GM21381 (cell line): Measurements from ENCODE around the gene COL4A2.
"Not testable (repeated sequence)": the region's sequence is repeated elsewhere in the genome, so short reads cannot be mapped to it uniquely, and the experiment has no call there.

Experiments
- ATAC-seq: cut with Tn5 transposase; IDR thresholded peaks from one replicate; pipeline ENCODE4 v1.9.1; 2021; ENCODE audit warnings: mild to moderate bottlenecking, moderate library complexity; ENCODE audit not compliant: unreplicated experiment

COL4A2 gene

DNA sequence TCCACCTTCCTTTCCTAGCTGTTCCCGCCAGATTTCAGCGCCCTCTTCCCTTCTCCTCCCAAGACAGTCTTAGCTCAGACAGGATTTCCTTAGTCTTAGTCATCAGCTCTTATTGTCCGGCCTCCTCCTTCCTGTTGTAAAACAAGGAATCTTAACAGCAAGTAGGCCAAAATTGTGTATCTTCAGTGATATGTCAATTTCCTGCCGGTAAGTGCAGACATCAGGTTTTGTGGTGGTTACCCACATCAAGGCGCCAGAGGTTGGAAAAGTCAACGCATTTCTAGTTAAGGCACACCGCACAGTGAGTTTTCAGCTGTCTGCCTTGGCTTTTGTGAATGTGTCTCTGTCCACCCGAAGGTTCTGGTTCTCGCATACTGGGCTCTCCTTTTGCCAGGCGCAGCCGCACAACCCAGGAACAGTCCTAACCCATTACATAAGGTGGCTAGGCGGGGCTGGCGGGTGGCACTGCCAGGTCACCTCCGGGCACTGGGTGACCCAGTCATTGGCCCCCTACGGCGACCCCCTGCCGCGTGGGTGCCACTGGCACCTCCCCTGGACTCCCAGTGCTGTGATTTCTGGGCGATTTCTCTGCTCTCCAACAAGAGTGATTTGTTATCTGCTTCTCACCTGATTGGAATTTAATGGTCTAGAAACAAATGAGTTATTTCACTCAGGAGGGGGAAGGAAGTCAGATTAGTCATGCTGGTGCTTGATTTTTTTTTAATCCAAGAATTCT, 12.9 kb downstream of the COL4A2 start:
- ATAC-seq: no peak

DNA sequence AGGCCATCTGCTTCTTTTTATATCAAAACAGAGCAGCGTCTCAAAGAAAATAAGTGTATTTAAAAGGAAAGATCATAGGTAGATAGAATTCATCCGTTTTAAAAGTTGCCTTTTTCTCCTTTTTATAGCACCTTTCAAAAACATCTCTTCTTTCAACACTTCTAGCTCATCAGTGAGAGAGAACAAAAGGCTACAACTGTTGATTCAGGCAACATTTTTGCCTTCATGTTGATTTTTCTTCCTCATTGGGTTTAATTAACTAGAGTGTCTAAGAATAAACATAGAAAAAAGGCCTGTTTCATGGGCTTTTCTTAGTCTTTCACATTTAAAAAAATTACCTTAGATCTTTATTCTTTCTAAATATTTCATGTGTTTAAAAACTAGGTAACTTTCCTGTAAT, 13.6 kb downstream of the COL4A2 start:
- no peak for ATAC-seq

DNA sequence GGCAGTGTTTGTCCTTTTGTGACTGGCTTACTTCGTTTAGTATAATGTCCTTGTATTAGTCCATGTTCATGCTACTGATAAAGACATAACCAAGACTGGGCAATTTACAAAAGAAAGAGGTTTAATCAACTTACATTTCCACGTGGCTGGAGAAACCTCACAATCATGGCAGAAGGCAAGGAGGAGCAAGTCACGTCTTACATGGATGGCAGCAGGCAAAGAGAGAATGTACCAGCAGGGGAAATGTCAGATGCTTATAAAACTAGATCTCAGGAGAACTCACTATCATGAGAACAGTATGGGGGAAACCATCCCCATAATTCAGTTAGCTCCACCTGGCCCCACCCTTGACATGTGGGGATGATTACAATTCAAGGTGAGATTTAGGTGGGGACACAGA, 14.5 kb downstream of the COL4A2 start:
- not testable (repeated sequence) for ATAC-seq

DNA sequence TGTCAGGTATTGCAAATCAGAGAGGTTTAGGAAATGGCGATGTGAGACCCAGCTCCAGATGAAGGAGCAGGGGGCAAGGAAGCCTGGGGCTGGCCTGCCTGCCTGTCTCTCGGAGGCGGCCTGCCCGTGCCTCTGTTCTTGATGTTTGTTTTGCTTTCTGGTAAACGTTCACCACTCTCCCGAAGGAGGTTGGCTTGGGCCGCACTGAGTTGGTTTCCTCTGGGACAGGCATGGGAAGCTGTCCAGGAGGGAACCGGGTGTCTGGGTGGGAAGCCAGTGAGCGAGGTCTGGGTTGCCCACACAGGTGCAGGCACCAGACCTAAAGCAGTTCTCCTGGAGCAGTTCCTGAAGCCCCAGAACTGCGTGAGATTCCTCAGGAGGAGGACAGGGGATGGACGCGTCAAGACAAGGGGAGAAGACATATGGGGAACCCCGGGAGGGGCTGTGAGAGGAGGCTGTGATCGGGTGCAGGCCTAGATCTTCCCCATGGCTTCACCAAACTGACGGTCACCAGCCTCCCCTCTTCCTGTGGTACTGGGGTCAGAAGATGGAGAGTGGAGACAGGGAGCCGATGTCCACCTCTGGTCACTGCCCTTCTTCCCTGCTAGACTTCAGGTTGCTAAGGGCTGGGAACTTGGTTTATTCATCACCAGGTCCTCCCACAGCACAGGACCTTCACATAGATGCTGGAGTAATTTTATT, 15.2 kb downstream of the COL4A2 start:
- ATAC-seq: no peak

DNA sequence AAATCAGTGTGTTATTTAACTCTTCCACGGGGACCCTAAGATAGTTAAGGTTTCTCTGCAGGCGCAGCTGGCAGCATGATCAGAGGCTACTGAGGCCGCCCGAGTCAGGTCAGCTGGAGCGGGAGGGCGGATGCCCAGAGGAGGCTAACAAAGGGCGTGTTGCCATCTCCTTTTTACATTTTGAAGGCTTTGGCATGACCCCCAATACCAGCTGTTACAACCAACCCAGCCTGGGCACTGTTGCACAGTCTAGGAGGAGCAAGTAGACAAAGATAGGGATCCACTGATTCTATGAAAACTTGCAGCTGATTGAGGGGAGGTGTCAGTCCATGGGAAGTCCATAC, 15.7 kb downstream of the COL4A2 start:
- no peak for ATAC-seq

DNA sequence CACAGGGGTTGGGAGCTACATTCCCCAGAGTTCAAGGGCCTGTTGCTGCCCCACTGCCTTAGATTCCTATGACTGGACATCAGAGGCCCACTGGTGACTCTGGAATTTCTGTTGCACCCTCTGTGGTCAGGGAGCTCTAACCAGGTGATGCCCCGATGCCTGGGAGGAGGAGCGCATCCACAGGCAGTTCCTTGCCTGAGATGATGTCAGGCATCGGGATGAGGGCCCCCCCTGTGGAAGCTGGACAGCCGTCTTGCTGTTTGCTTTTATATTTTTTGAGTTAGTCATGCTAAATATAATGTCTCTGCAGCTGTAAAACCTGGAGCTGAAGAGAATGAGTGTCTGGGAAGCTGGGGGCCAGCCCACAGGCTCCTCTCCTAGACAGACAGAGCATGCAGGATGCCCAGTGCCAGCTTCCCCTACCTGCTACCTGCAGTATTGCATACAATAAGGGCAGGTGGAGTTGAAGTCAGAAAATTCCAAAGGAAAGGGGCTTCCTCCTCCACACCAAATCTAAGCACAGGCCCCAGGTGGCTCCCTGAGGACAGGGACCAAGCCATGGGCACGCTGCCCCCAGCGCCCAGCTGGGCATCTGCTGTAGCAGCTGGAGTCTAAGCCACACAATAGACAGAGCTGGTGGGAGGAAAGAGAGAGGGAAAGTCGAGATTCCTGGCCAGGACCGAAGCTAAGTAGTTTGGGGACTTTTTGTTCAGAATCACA, 16.2 kb downstream of the COL4A2 start:
- ATAC-seq: no peak

DNA sequence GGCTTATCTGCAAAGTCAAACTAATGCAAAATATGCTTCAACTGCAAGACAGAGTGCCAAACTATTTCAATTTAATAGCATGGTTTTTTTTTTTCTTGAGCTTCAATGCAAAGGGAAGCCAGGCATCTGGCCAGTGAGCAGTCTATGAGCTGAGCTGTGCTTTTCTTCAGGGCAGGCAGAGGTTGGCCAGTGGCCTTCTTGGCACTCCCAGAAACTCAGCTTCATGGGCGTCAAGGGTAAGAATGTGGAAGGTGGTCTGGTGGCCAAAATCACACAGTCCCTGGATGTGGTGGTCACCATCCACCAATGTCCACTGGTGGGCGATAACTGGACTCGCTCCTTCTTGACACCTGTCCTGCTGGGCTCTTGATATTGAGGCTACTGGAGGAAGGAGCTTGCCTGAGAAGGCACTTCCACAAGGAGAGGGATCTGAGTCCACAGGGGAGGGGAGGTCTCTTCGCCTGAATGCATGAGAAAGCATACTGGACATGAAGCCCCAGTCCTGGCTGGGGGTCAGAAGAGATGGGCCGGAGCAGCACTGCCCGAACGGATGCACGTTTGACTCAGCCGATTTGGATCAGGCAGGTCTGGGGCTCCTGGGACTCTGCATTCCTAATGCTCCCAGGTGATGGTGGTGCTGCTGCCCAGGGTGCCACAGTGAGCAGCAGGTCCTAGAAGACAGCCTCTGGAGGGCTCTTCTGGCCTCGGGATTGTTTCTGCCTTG, 17.1 kb downstream of the COL4A2 start:
- no peak for ATAC-seq

DNA sequence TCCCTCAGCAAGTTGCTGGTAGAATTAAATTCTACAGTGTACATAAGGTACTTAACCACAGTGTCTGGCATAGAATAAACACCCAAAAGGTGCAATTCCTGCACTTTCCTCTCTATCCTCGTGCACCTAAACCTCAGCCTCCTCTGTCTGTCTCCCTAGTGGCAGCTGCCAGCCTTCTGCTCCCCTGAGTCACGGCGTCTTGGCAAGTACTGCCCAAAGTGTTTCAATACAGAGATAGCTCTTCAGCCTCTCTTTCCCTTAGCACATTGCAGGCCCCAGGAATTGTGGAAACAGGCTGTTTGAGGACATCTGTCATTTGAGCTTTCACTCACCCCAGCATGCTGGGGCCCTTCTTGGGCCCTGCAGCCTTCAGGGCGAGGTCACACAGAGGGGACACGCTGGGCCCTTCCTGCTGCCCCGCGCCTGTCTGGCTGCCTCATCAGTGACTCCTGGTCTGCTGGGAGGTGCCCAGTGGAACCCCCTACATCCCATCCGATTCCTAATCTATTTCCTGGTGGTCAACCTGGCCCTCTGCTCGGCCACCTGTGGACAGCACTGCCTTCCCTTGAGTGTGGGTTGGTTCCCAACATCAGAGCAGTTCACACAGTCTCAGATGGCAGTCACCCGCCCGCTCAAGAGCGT, 19.3 kb downstream of the COL4A2 start:
- no peak for ATAC-seq

DNA sequence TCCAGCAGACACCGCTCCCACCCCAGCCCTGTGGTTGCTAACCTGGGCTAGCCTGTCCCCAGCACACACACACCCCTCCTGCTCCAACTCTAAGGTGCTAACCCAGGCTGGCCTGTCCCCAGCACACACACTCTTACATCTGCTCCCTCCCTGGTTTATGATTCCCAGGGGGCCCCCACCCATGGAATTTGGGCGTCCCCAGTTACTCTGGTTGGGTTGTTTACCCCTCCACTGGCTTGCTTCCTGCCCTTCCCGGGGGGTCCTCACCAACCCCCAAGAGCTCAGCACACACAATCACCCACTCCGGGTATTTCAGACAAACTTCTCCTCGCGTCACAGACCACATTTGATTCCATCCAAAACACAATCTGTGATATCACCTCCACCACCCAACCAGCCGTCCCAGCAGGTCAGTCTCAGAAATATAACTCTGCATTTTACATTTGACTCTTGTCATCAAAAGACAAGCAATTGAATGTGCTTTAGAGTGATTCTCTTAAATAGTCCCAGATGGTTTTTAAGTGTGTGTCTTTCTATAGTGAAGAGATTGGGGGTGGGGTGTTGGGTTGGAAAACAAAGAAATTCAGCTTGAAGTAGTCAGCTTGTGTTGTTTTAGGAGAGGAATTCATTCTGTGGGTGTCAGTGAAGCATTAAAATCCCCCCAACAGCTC, 20.1 kb downstream of the COL4A2 start:
- ATAC-seq: no peak

DNA sequence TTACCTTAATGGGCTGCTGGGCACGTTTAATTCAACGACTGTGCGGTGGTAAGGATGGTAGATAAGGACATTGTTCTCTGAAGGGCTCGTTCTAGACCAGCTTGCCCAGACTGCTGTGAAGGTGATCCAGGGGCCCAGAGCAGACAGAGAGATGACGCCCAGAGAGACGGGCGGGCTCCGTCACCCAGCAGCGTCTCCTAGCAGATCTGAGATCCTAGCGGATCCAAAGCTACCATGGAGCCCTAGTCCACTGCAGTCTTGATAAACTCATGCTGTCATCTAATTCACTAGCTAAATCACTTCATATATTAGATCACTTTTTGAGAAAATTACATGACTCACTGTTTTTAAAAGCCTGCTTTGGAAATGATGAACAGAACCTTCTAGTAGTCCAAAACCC, 21.5 kb downstream of the COL4A2 start:
- no peak for ATAC-seq

DNA sequence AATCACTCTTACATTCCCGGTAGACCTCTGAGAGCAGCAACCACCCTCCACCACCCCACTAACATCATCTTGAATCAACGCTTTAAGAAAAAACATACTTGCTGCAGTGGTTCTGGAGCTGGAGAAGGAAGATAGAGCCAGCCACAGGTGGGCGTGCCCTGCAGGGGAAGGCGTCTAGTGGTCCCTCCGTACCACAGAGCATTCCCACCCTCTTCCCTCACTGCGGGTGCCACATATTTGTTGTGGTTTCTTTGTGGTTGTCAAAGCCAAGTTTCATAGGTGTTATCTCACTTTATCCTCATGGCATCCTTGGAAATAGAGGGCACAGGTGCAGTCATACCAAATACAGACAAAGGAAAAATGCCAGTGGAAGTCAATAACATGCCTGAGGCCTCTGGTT, 22.2 kb downstream of the COL4A2 start:
- no peak for ATAC-seq

DNA sequence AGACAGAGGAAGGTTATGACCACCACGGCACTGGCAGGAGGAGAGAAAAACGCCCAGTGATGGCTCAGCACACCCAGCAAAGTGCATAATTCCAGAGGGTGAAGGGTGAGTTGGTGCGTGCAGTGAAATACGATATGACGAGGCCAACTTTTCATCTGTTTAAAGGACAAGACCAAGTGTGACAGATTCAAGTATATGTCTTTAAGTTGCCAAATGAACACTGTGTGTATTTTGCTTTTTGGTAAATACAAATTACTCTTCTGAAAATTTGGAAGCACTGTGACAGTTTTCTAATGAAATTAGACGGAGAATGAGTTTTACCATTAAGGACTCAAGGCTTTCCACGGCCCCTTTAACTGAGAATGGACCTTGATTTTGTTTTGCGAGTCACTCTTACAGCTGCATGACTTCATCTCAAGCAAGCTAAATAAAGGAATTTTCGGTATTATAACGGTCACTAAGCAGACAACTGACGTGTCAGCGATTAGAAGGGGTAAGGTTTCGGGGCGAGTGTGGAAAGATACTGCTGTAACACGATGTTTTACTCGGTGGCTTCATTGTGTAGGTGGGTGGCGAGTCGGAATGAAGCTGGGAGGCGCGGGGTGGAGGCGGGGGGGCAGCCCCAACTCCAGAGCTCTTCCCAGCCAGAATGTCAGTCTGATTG, 22.8 kb downstream of the COL4A2 start:
- no peak for ATAC-seq

DNA sequence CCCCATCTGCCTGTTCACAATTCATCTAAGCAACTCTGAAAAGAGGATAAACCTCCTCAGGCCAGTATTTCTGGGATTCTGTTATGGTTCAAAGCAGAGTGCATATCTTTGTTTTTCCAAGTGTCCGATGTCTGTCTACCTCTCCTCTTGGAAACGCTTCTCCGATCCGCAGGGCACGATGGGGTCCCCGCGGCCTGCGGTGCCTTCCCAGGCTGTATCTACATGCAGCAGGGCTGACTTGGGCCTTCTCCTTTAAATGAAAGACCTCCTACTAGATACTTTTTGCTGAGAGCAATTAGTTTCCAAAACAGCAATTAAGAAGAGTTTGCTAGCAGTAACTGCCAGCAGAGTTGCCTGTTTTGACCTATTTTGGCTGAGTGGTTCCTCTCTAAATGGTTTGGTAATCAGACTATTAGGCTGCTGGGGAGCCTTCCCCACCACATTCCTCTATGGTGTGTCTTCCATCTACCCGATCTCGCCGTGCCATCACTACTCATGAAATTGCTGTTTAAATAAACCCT, 23.5 kb downstream of the COL4A2 start:
- ATAC-seq: no peak

DNA sequence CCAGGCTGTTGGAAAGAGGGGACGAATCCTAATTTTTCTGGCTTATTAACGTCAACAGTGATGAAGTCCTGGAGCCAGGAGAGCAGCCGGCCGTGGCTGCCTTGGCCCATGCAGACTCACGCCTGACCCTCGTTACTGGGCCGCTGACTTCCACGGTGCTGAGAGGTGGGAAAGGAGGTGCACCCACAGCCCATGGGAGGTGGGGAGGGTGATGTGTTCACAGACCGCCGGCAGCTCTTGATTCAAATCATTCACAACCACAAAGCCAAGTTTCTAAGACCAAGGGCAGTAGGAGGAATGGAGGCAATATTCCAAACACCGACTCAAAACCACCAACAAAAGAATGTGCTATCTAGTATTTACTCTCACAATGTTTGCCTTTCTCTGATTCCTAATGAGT, 24.3 kb downstream of the COL4A2 start:
- no peak for ATAC-seq

DNA sequence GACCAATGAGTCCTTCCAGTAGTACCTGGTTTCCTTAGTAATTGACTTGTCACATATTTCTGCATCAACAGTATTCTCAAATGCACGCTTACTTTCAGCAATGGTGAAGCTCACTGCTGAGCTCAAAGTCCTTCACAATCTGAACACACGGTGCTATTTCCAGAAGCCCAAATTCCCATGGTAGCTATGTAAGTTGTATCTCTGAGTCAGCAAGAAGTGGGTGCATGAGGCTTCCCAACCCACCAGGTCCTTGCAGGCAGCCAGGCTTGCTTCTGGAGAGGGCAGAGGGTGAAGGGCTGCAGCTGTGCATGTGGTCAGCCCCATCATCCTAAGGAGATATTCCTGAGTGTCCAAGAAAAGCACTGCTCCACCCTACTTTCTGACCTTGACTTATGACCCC, 25.7 kb downstream of the COL4A2 start:
- ATAC-seq: no peak

DNA sequence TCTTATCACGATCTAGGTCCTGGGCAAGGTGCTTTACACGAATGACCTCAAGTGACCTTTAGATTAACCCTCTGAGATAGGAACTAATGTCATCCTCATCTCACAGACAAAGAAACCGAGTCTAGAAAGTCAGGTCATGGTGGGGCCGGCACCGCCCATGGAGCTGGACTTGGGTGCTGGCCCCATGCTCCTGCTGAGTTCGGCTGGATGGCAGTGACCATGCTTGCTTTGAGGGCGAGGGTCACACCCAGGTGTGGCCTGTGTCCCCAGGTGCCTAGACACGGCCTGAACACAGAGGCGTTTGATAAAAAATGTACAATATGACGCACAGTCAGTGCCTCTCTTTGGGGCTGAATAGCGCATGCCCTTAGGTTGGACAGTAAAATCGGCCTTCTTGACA, 26.8 kb downstream of the COL4A2 start:
- no peak for ATAC-seq

DNA sequence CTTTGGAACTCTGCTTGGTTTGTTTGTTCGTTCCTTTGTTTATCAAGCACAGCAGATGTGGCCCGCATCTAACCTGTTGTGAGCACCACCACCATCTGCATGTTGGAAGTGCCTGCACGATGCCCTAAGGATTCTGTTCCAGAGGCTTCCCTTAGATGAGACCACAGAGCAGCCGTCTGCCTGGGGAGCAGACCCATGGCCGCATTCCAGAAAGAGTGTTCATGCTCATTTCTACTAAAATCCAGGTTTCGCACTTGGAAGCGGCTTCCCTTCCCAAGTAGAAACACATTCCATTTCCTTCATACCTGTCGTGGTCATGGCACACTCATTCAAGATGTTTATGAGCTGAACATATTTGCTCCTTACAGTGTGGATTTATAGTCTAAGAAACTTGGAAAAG, 27.2 kb downstream of the COL4A2 start:
- no peak for ATAC-seq

DNA sequence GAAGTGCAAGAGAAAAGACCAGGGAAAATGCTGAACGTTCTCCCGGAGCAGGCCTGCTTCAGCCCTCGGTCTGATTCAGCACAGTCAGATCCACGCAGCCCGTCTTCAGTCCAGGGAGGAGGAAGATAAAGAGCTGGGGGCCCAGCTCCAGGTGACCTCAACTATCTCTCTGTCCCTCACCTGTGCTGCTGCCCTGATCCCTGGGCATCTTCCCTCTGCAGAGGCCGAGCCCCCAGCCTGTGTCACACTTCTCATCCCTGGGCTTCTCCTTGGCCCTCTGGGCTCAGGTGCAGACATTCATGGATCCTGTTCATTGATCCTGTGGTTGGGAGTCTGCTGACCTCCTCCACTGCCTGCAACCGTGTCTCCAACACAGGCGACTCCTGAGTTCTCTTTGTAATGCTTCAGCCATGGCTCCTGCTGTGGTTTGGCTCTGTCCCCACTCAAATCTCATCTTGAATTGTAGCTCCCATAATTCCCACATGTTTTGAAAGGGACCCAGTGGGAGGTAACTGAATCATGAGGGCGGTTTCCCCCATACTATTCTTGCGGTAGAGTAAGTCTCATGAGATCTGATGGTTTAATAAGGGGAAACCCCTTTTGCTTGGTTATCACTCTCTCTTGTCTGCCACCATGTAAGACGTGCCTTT, 27.9 kb downstream of the COL4A2 start:
- ATAC-seq: no peak

DNA sequence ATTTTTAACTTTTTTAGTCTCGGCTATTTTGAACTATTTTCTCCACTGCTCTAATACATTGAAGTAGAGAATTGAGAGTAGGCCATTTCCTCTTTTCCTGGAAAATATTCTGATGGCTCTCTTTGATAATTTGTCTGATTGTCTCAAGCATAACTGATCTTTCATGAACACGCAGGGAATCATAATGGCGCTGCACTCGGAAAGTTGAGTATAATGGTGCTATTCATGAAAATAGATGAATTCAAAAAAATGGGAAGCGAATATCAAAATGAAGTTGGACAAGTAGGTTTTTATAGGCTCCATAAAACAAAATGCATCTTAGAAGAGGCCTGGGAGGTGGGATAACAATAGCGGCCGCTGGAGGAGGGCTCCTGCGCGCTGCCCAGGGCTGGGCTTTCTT, 29.0 kb downstream of the COL4A2 start:
- no peak for ATAC-seq
